GM21737 (cell line): ENCODE measurements around the gene ABCA1.
"Not testable (repeated sequence)": the region's sequence is repeated elsewhere in the genome, so short reads cannot be mapped to it uniquely, and the experiment has no call there.

ENCODE experiments used
- ATAC-seq: cut with Tn5 transposase; IDR thresholded peaks from one replicate; pipeline ENCODE4 v1.9.1; 2021; ENCODE audit warnings: mild to moderate bottlenecking, moderate library complexity; ENCODE audit not compliant: unreplicated experiment

The ABCA1 gene

DNA sequence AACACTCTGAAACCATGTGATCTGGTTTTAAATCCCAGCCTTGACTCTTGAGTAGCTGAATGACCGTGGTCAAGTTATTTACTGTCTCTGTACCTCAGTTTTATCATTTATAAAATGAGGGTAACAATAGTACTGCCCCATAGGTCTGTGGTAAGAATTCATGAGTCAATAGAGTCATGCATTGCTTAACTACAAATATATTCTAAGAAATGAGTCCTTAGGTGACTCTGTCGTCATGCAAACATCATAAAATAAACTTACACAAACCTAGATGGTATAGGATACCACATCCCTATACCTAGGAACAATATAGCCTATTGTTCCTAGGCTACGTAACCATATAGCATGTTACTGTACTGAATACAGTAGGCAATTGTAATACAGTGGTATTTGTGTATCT, 20.3 kb upstream of the ABCA1 start:
- ATAC-seq, result no peak

DNA sequence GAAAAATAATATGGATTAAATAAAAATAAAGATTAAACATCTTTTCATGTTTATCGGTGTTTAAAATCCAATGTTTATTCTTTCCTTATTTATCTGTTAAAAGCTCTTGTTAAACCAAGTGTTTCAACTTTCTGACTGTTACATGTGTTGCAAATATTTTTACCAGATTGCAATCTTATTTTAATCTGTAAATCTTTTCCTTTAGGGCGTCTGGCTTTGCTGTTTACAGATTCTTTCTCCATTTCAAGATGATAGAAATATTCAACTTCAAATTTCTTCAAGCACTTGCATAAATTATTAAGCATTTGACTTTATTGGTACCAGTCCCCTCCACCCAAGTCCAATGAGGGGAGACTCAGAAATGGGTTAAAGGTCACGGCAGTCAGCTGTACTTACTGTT, 16.9 kb upstream of the ABCA1 start:
- no peak for ATAC-seq

DNA sequence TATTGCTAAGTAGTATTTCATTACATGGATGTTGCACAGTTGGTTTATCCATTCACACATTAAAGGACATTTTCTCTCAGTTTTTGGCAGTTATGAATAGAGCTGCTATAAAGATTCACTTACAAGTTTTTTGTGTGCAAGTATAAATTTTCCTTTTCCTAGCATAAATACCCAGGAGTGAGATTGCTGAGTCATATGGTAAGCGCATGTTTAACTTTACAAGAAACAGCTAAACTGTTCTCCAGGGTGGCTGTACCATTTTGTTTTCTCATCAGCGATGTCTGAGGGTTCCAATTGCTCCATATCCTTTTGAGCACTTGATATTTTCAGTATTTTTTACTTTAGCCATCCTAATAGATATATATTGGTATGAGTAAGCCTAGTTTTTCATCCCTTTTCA, 16.4 kb upstream of the ABCA1 start:
- ATAC-seq, result no peak

- no peak for ATAC-seq
Observed at GRCh38 chr9:104941597-104941996, 13.6 kb upstream of the ABCA1 start.

- ATAC-seq, result no peak
Observed at GRCh38 chr9:104936291-104936690, 8.3 kb upstream of the ABCA1 start.

- not testable (repeated sequence) for ATAC-seq
Observed at GRCh38 chr9:104935501-104935810, 7.5 kb upstream of the ABCA1 start.

- no peak for ATAC-seq
Observed at GRCh38 chr9:104934691-104935500, 6.9 kb upstream of the ABCA1 start.

- ATAC-seq, result not testable (repeated sequence)
Observed at GRCh38 chr9:104933091-104933490, 5.1 kb upstream of the ABCA1 start.

DNA sequence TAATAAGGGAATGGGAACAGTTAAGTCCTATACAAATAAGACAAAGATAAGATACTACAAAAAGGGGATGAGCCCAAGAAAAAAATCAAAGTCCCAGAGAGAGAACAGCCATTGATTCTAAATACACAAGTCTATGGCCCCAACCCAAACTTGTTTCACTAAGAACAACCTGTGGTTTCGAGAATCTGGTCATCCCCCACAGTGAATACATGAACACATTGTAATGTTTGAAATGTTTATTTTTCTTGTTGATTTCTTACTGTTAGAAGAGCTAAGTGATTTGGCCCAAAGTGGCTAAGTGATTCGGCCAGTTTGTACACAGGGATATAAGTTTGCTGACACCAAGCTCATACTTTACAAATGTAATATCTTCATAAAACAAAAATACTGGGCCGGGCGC, 3.3 kb upstream of the ABCA1 start:
- no peak for ATAC-seq

- no peak for ATAC-seq
Observed at GRCh38 chr9:104927216-104927911, 591 bp downstream of the ABCA1 start.

- ATAC-seq, result peak; percentile 73
Observed at GRCh38 chr9:104923740-104924139, 4.2 kb downstream of the ABCA1 start.

- ATAC-seq, result no peak
Observed at GRCh38 chr9:104923289-104923688, 4.7 kb downstream of the ABCA1 start.

GRCh38 chr9:104922748-104923147, 5.2 kb downstream of the ABCA1 start:
- ATAC-seq, result not testable (repeated sequence)

GRCh38 chr9:104921067-104921741, 6.8 kb downstream of the ABCA1 start:
- ATAC-seq, result peak; percentile 48

DNA sequence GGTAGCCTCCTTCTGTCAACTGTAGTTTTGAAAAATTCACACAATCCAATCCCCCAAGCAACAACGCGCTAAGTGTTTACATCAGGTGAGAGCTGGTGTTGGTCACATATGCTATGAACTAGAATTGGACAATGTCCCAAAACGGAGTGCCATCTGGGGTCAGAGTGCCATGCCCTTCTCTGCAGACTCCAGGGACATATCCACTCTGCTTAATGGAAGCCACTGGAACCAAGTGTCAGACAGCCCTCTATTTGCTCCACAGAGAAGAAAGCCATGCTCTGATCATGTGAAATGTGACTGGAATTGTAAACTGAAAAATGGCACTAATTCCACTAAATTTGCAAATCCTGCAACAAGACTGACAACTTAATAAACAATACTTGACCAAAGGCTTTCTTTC, 12.2 kb downstream of the ABCA1 start:
- ATAC-seq, result no peak

GRCh38 chr9:104915049-104915448, 12.9 kb downstream of the ABCA1 start:
- no peak for ATAC-seq

DNA sequence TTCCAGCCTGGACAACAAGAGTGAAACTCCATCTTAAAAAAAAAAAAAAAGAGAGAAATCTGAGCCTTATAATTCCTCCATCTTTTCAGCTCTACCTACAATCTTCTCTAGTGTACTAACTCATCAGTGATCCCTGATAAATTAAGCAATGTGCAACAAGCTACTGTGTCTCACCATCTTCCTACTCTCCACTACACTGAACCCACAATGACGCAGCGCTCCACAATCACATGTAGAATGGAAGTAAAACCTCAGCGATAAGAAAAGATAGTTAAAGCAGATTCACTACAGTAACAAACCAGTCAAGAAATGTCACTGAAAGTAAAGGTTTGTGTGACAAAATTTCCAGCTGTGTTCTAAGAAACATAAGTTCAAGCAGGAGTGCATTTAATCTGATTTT, 13.5 kb downstream of the ABCA1 start:
- no peak for ATAC-seq

DNA sequence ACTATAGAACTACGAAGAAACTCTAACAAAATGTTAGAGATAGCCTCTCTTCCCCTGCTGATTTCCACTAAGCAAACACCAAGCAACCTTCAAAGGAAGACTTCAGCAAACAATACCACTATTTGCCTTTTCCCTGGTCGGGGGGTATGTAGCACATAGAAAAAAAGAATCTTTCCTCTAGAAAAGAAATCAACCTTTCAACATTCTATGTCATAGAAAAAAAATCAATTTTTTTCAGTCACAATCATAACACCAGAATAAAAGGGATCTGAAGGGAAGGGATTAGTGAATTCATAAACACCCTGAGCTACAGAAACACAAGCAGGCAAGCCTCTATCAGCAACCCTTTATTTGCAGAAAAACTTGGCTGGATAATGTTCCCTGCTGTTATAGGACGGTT, 15.3 kb downstream of the ABCA1 start:
- ATAC-seq, result no peak

DNA sequence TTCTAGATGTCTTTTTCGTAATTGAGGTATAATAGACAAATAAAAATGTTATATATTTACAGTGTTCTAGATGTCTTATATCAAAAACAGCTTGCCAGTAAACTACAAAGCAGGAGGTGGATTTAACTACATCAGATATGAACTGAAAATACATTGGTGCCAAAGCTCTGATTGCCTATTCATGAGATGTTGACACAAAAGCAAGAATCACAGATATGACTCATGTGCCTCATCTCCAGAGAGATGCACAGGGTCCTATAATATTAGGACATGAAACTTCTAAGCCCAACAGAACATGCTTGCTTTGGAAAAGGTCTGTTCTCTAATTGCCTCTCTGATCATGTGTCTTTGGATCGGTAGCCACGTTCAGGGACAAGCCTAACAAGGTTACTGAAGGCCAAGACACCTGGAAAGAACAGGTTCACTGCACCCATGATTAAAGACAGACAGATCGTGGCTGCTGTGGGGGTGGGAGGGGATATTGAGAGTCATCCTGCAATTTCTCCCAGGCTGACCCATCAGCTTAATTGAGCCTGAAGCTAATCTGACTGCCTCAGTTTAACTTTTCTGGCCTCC, 16.8 kb downstream of the ABCA1 start:
- ATAC-seq, result no peak

GRCh38 chr9:104907278-104907951, 20.5 kb downstream of the ABCA1 start:
- ATAC-seq, result no peak
